HAP-1 (cell line): Measurements from ENCODE around the gene IRF2BP2.
A peak's percentile ranks its signal among the peaks of the same experiment; 100 is the strongest.
"Not testable (repeated sequence)": the region's sequence is repeated elsewhere in the genome, so short reads cannot be mapped to it uniquely, and the experiment has no call there.

Source experiments
- DNase-seq, 2 experiments: peaks; one replicate each; pipeline ENCODE4 v3.0.0-alpha.2; 2016 to 2020; ENCODE audit warnings: low spot score in 2 of 2
- H3K27me3 ChIP-seq: fragments of 250-450 bp; sonication (Bioruptor Pico); 2 replicates; pipeline ENCODE4 v1.5.1; 2020; ENCODE audit warnings: low read depth, mild to moderate bottlenecking, moderate library complexity
- H3K36me3 ChIP-seq: fragments of 250-450 bp; sonication (Bioruptor Pico); replicated peaks from 2 replicates; pipeline ENCODE4 v1.5.1; 2020; ENCODE audit warnings: mild to moderate bottlenecking
- H3K4me1 ChIP-seq: fragments of 250-450 bp; sonication (Bioruptor Pico); 2 replicates; pipeline ENCODE4 v1.5.1; 2020; ENCODE audit warnings: mild to moderate bottlenecking
- H3K4me3 ChIP-seq: fragments of 250-450 bp; sonication (Bioruptor Pico); 2 replicates; pipeline ENCODE4 v1.5.1; 2020; ENCODE audit warnings: mild to moderate bottlenecking, moderate library complexity
- H3K9me3 ChIP-seq: fragments of 250-450 bp; sonication (Bioruptor Pico); 2 replicates; pipeline ENCODE4 v1.5.1; 2020; ENCODE audit warnings: mild to moderate bottlenecking, moderate library complexity
- in situ Hi-C: fragments of 300-500 bp; cut with MboI; formaldehyde crosslinking; loops from 3 replicates; pipeline ENCODE4 v1.14.3; 2020; ENCODE audit warnings: low sequenced_read_pairs, inconsistent platforms, mixed read lengths

The IRF2BP2 gene

GRCh38 chr1:234597894-234598293 lies 12.1 kb downstream of the IRF2BP2 start:
- H3K36me3 ChIP-seq, result peaks cover 5% of the 10 kb centered on the region
- no peaks in the 10 kb centered on the region for H3K27me3 ChIP-seq
- H3K4me3 ChIP-seq, result no peak overlapping the region
- DNase-seq, result peak; percentile 41 to 65
- in situ Hi-C loops, result no loop called here
- H3K4me1 ChIP-seq, result peaks cover 37% of the 10 kb centered on the region
- H3K9me3 ChIP-seq, result no peaks in the 10 kb centered on the region

DNA sequence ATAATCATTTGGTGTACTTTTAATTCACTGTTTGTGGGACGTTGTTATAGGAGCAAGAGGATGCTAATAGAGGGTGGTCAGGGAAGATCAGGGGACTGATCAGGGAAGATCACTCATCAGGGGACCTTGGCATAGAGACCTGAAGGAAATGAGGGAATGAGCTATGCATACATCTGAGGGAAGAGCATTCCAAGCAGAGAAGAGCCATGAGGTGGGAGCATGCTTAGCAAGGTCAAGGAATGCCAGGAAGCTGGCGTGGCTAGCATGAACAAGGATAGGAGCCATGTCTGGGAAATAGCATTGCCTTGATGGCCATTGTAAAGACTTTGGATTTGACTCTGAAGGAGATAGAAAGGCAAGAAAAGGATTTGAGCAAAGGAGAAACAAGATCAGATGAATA lies 14.1 kb downstream of the IRF2BP2 start:
- DNase-seq, result no peak
- Histone ChIP-seq H3K9me3 (no peaks in the 10 kb centered on the region), H3K36me3 (no peaks in the 10 kb centered on the region), H3K4me1 (peaks cover 19% of the 10 kb centered on the region), H3K4me3 (no peak overlapping the region), H3K27me3 (no peaks in the 10 kb centered on the region)
- in situ Hi-C loops, result no loop called here

DNA sequence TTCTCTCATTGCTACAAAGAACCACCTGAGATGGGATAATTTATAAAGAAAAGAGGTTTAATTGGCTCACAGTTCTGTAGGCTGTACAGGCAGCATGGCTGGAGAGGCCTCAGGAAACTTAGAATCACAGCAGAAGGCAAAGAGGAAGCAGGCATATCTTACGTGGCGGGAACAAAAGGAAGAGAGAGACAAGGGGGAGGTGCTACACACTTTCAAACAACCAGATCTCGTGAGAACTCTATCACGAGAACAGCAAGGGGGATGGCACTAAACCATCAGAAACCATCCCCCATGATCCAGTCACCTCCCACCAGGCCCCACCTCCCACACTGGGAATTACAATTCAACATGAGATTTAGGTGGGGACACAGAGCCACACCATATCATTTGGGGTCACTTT lies 15.4 kb downstream of the IRF2BP2 start:
- H3K36me3 ChIP-seq, H3K9me3 ChIP-seq, DNase-seq, in situ Hi-C loops, H3K4me3 ChIP-seq, H3K27me3 ChIP-seq: not testable (repeated sequence)
- peaks cover 11% of the 10 kb centered on the region for H3K4me1 ChIP-seq

- DNase-seq, result no peak
- peaks cover 6% of the 10 kb centered on the region for H3K4me1 ChIP-seq
- H3K4me3 ChIP-seq, result no peak overlapping the region
- in situ Hi-C loops, result no loop called here
- H3K36me3 ChIP-seq, result no peaks in the 10 kb centered on the region
- no peaks in the 10 kb centered on the region for H3K9me3 ChIP-seq
- H3K27me3 ChIP-seq, result no peaks in the 10 kb centered on the region
Measured at GRCh38 chr1:234593771-234594504, 16.0 kb downstream of the IRF2BP2 start.

- Histone ChIP-seq H3K9me3 (no peaks in the 10 kb centered on the region), H3K4me3 (no peak overlapping the region), H3K36me3 (no peaks in the 10 kb centered on the region), H3K27me3 (no peaks in the 10 kb centered on the region), H3K4me1 (no peaks in the 10 kb centered on the region)
- in situ Hi-C loops, result no loop called here
- no peak for DNase-seq
Measured at GRCh38 chr1:234593109-234593508, 16.9 kb downstream of the IRF2BP2 start.

DNA sequence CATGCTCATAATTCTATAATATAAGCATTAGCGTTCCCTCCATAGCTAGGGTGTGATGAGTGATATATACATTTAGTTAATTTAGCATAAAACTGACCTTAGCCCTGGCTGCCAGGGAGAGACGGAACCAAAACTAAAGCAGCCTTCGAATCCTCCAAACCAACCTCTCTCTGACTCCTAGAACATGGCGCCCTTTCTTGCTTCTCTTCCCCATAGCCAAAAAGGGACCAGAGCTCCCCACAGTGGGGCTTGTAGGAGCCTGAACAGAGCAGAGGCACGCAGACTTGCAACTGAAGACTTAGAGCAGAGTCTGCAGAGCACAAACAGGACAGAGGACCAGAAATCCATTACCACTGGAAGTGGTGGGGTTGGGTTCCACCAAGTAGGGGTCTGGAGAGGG lies 17.7 kb downstream of the IRF2BP2 start:
- Histone ChIP-seq H3K27me3 (no peaks in the 10 kb centered on the region), H3K4me1 (no peaks in the 10 kb centered on the region), H3K36me3 (no peaks in the 10 kb centered on the region), H3K4me3 (no peak overlapping the region), H3K9me3 (no peaks in the 10 kb centered on the region)
- in situ Hi-C loops, result no loop called here
- DNase-seq, result no peak

- no peaks in the 10 kb centered on the region for H3K4me1 ChIP-seq
- no peaks in the 10 kb centered on the region for H3K9me3 ChIP-seq
- no peak overlapping the region for H3K4me3 ChIP-seq
- no peak for DNase-seq
- in situ Hi-C loops, result no loop called here
- no peaks in the 10 kb centered on the region for H3K27me3 ChIP-seq
- H3K36me3 ChIP-seq, result no peaks in the 10 kb centered on the region
Measured at GRCh38 chr1:234591131-234591530, 18.8 kb downstream of the IRF2BP2 start.

- no peak overlapping the region for H3K4me3 ChIP-seq
- in situ Hi-C loops, result no loop called here
- H3K27me3 ChIP-seq, result no peaks in the 10 kb centered on the region
- no peak for DNase-seq
- no peaks in the 10 kb centered on the region for H3K36me3 ChIP-seq
- H3K9me3 ChIP-seq, result no peaks in the 10 kb centered on the region
- no peaks in the 10 kb centered on the region for H3K4me1 ChIP-seq
Measured at GRCh38 chr1:234589854-234590620, 19.9 kb downstream of the IRF2BP2 start.

DNA sequence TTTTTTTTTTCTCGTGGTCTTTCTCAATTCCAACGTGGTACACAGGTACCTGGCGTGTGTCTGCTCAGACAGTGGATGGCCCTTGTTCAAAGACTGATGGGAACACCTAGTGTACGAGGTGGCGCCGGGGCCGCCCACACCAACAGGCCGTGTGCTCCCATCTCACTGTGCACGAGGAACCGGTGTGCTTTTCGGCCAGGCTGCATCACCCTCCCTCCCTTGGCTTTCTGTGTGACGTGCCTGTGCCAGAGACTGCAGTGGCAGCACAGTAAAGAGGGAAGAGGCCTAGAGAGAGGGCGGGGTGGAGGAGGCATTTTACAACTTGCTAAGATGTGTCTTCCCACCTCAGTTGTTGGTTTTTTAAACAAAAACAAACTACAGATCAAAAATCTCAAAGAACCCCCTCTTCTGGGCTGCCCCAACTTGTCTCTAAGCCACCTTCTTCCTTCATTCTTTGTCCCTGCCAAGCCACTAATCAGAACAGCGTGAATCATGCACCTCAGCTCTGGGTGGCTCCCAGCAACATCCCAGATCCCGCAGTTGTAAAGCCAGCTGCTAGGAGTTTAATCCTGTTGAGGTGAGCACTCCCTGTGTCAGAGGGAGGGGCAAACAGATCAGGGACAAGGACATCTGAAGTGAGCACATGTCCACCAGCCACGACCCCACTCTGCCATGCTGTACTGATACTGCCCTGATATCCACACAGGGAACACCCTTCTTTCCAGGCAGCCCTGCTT lies 20.7 kb downstream of the IRF2BP2 start:
- DNase-seq, result no peak
- H3K27me3 ChIP-seq, result no peaks in the 10 kb centered on the region
- H3K4me1 ChIP-seq, result no peaks in the 10 kb centered on the region
- H3K9me3 ChIP-seq, result no peaks in the 10 kb centered on the region
- no peaks in the 10 kb centered on the region for H3K36me3 ChIP-seq
- in situ Hi-C loops, result no loop called here
- H3K4me3 ChIP-seq, result no peak overlapping the region

- Histone ChIP-seq H3K27me3 (no peaks in the 10 kb centered on the region), H3K4me3 (no peak overlapping the region), H3K36me3 (no peaks in the 10 kb centered on the region), H3K4me1 (no peaks in the 10 kb centered on the region), H3K9me3 (no peaks in the 10 kb centered on the region)
- in situ Hi-C loops, result no loop called here
- DNase-seq, result no peak
Measured at GRCh38 chr1:234588386-234588785, 21.6 kb downstream of the IRF2BP2 start.

GRCh38 chr1:234586892-234587485 lies 23.0 kb downstream of the IRF2BP2 start:
- in situ Hi-C loops, result no loop called here
- Histone ChIP-seq H3K4me3 (no peak overlapping the region), H3K27me3 (no peaks in the 10 kb centered on the region), H3K9me3 (no peaks in the 10 kb centered on the region), H3K4me1 (no peaks in the 10 kb centered on the region), H3K36me3 (no peaks in the 10 kb centered on the region)
- no peak for DNase-seq

DNA sequence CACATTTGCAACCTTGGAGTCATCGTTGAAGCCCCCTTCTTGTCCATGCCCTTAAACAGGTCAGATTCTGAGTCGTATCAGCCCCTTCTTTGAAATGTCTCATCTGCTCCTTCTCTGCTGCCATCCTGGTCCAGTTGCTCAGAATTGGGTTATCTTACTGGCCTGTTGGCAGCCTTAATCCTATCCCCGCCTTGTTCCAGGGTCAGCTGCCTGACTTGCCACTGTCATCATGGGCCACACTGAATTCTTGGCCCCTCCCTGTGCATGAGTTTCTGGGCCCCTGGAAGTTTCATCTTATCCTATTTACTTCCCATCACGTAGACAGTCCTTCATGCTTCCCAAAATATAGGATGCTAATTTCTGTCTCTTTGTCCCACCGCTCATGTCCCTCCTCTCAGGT lies 23.7 kb downstream of the IRF2BP2 start:
- no peak for DNase-seq
- H3K4me1 ChIP-seq, result no peaks in the 10 kb centered on the region
- H3K4me3 ChIP-seq, result no peak overlapping the region
- H3K27me3 ChIP-seq, result no peaks in the 10 kb centered on the region
- no peaks in the 10 kb centered on the region for H3K9me3 ChIP-seq
- no peaks in the 10 kb centered on the region for H3K36me3 ChIP-seq
- in situ Hi-C loops, result no loop called here

DNA sequence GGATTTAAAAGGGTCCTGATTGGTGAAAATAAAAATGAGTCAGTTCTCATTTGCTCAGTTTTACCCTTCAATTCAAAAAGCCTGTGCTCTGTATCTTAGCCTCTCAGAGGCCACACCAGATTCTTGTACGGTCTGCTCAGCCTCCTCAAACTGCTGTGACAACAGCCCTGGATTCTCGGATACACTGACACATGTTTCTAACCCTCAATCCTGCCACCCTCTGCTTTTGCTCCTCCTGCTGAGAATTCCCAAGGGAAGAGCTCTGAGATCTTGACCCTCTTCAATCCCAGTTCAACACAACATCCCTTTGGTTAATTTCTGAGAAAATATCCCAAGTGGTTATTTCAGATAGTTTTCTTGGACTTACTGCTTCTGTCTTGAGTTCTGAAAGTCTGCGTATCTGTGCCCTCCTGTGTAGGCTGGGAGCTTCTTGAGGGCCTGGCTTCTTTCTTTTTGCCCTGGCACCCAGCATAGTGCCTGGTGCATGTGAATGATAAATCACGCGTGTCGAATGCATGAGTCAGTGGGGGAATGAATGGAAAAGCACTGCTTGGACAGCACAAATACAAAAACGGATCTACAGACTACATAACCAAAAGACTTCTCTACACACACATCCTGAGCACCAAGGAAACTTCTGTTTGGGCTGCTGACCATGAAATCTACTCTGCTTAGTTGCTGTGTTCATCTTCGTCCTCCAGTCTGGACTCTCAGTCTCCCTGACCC lies 24.5 kb downstream of the IRF2BP2 start:
- Histone ChIP-seq H3K36me3 (no peaks in the 10 kb centered on the region), H3K27me3 (no peaks in the 10 kb centered on the region), H3K9me3 (no peaks in the 10 kb centered on the region), H3K4me3 (no peak overlapping the region), H3K4me1 (no peaks in the 10 kb centered on the region)
- no peak for DNase-seq
- in situ Hi-C loops, result no loop called here
